HCT116 (cell line): Measurements from ENCODE around the gene ESAM. TPM values are rescaled to one million over a fixed set of nuclear protein-coding genes. Genes with fewer than 3 reads are reported as not detected.

Source experiments
- ATAC-seq: fragments of 200-7000 bp; cut with Tn5 transposase; 2 replicates; pipeline ENCODE4 v1.9.1; 2020; ENCODE audit warnings: mild to moderate bottlenecking, moderate library complexity
- BruUV-seq: library from RNA; stranded (reverse); fragments of 400-500 nt; replicated peaks from 2 replicates; lab custom pipeline; 2021; lab: Mats Ljungman, UMichigan
- CTCF ChIA-PET: fragments of 300-600 bp; sonication (Branson Sonifier 250); formaldehyde crosslinking; loops from one replicate; lab custom pipeline; 2021; ENCODE audit warnings: antibody characterized with exemption; lab: Charles Lee
- POLR2A ChIA-PET: fragments of 300-600, 350-600 bp; sonication (Branson Sonifier 250); formaldehyde crosslinking; loops from one replicate; lab custom pipeline; 2021; ENCODE audit warnings: antibody characterized with exemption; lab: Charles Lee
- RAD21 ChIA-PET, 2 experiments: fragments of 300-600 bp; sonication (Branson Sonifier 250); formaldehyde crosslinking; loops; one replicate each; lab custom pipeline; 2023; ENCODE audit warnings: low total read pairs in 2 of 2; ENCODE audit not compliant: uncharacterized antibody in 2 of 2, unreplicated experiment in 2 of 2, low non-redundant PET in 1 of 2; lab: Charles Lee
- DNase-seq: peaks from one replicate; pipeline ENCODE4 v3.0.0-alpha.2; 2010; ENCODE audit warnings: low read depth, low spot score
- H2AFZ ChIP-seq: fragments of 200-600 bp; shearing (Covaris generic), sonication (generic); 2 replicates; pipeline ENCODE4 v1.6.1; 2017; ENCODE audit warnings: low read depth, mixed run types, mixed read lengths, antibody characterized with exemption, low read length; ENCODE audit not compliant: poor library complexity, severe bottlenecking
- H3K27ac ChIP-seq: 2 replicates; pipeline ENCODE4 v1.5.1; 2012; ENCODE audit warnings: low read depth, low read length
- H3K27me3 ChIP-seq: fragments of 200-600 bp; sonication (generic); 2 replicates; pipeline ENCODE4 v1.6.1; 2016; ENCODE audit warnings: mixed run types, low read length, mixed read lengths; ENCODE audit not compliant: insufficient read depth
- H3K36me3 ChIP-seq, 2 experiments: fragments of 200-500 bp in 1 of 2; fragments of 200-600 bp in 1 of 2; sonication (Bioruptor generic) in 1 of 2; sonication (generic) in 1 of 2; 2 replicates each; pipeline versions ENCODE4 v1.5.1 to v1.6.1; 2014 to 2016; ENCODE audit warnings: low read length in 2 of 2, inconsistent platforms in 1 of 2, mixed read lengths in 1 of 2, mixed run types in 1 of 2; ENCODE audit not compliant: insufficient read depth in 2 of 2, control insufficient read depth in 1 of 2
- H3K4me1 ChIP-seq, 2 experiments: fragments of 200-600 bp in 1 of 2; sonication (generic) in 1 of 2; 2 replicates each; pipeline versions ENCODE4 v1.5.1 to v1.6.1; 2012 to 2017; ENCODE audit warnings: low read length in 2 of 2, inconsistent platforms in 1 of 2, mild to moderate bottlenecking in 1 of 2, mixed read lengths in 1 of 2, mixed run types in 1 of 2, moderate library complexity in 1 of 2; ENCODE audit not compliant: insufficient read depth in 2 of 2, control insufficient read depth in 1 of 2
- H3K4me2 ChIP-seq: fragments of 200-600 bp; sonication (generic); 2 replicates; pipeline ENCODE4 v1.6.1; 2017; ENCODE audit warnings: mixed run types, low read length, mixed read lengths
- H3K4me3 ChIP-seq, 2 experiments: fragments of 200-600 bp in 1 of 2; sonication (generic) in 1 of 2; replicated peaks in 1 of 2; 2 replicates each; pipeline ENCODE4 v1.5.1; 2011 to 2016; ENCODE audit warnings: low read length in 2 of 2, control low read depth in 1 of 2, low read depth in 1 of 2, mild to moderate bottlenecking in 1 of 2, mixed read lengths in 1 of 2, mixed run types in 1 of 2
- H3K79me2 ChIP-seq: fragments of 200-600 bp; sonication (generic); 2 replicates; pipeline ENCODE4 v1.6.1; 2017; ENCODE audit warnings: mild to moderate bottlenecking, mixed run types, low read length, moderate library complexity, mixed read lengths; ENCODE audit not compliant: insufficient read depth
- H3K9ac ChIP-seq: fragments of 200-600 bp; sonication (generic); 2 replicates; pipeline ENCODE4 v1.6.1; 2016; ENCODE audit warnings: low read length, mixed read lengths
- H3K9me2 ChIP-seq: fragments of 200-600 bp; sonication (generic), shearing (Covaris generic); 2 replicates; pipeline ENCODE4 v1.6.1; 2017; ENCODE audit warnings: mixed run types, mild to moderate bottlenecking, moderate library complexity; ENCODE audit not compliant: insufficient read depth
- H3K9me3 ChIP-seq, 2 experiments: fragments of 200-500 bp in 1 of 2; fragments of 200-600 bp in 1 of 2; sonication (Bioruptor generic) in 1 of 2; sonication (generic) in 1 of 2; 2 replicates each; pipeline ENCODE4 v1.6.1; 2014 to 2017; ENCODE audit warnings: low read length in 2 of 2, mixed read lengths in 2 of 2, inconsistent platforms in 1 of 2, low read depth in 1 of 2, mild to moderate bottlenecking in 1 of 2, mixed run types in 1 of 2, moderate library complexity in 1 of 2; ENCODE audit not compliant: control insufficient read depth in 1 of 2, insufficient read depth in 1 of 2
- H4K20me1 ChIP-seq: fragments of 200-600 bp; sonication (generic), shearing (Covaris generic); 2 replicates; pipeline ENCODE4 v1.6.1; 2017; ENCODE audit warnings: mixed run types, mild to moderate bottlenecking, moderate library complexity; ENCODE audit not compliant: insufficient read depth
- CTCF ChIP-seq, 3 experiments: fragments of 200-600 bp in 1 of 3; sonication (generic) in 1 of 3; IDR thresholded peaks in 2 of 3; conservative IDR thresholded peaks in 1 of 3; 2 replicates each; pipeline ENCODE4 v1.5.1; 2012 to 2017; ENCODE audit warnings: low read depth in 2 of 3, low read length in 2 of 3, antibody characterized with exemption in 1 of 3, borderline replicate concordance in 1 of 3, control low read depth in 1 of 3, mild to moderate bottlenecking in 1 of 3, mixed read lengths in 1 of 3, mixed run types in 1 of 3, moderate library complexity in 1 of 3; ENCODE audit not compliant: insufficient read depth in 1 of 3
- EZH2phosphoT487 ChIP-seq: fragments of 200-600 bp; IDR thresholded peaks from 2 replicates; pipeline ENCODE4 v1.6.1; 2018; ENCODE audit warnings: antibody characterized with exemption, borderline replicate concordance
- POLR2A ChIP-seq: IDR thresholded peaks from 2 replicates; pipeline ENCODE4 v1.7.0; 2011; ENCODE audit warnings: borderline replicate concordance; ENCODE audit not compliant: insufficient read depth, insufficient read length; ENCODE audit errors: extremely low read depth
- POLR2AphosphoS5 ChIP-seq: IDR thresholded peaks from 2 replicates; pipeline ENCODE4 v1.6.1; 2011; ENCODE audit warnings: mild to moderate bottlenecking, low read depth, low read length, moderate library complexity
- ZBTB33 ChIP-seq: IDR thresholded peaks from 2 replicates; pipeline ENCODE4 v1.6.1; 2011; ENCODE audit warnings: mild to moderate bottlenecking, low read length, moderate library complexity; ENCODE audit not compliant: insufficient replicate concordance; ENCODE audit errors: extremely low read depth
- ZFX ChIP-seq: fragments of 450-650 bp; IDR thresholded peaks from 2 replicates; pipeline ENCODE4 v1.6.1; 2017
- intact Hi-C: fragments of 100-400 bp; cut with micrococcal nuclease; formaldehyde crosslinking; loops from 2 replicates; pipeline ENCODE4 v1.10.0; 2022
- total RNA-seq: library from RNA; stranded (reverse); gene quantifications from one replicate; pipeline ENCODE4 v1.2.1, GENCODE V29; 2021; ENCODE audit not compliant: unreplicated experiment

The ESAM gene
- total RNA-seq, 1 experiment from 2014 or later, result 6.1 TPM

GRCh38 chr11:124753624-124754023 is 8.5 kb downstream of the ESAM start:
- POLR2A ChIA-PET, result no interaction called here
- Histone ChIP-seq H3K4me3 (no peak overlapping the region), H3K36me3 (no peaks in the 10 kb centered on the region), H3K27ac (no peak overlapping the region), H3K4me1 (peaks cover 4 to 19% of the 10 kb centered on the region in 2 experiments), H3K27me3 (no peaks in the 10 kb centered on the region), H2AFZ (no peak overlapping the region), H4K20me1 (no peaks in the 10 kb centered on the region), H3K4me2 (no peak overlapping the region), H3K9ac (no peak overlapping the region), H3K79me2 (no peaks in the 10 kb centered on the region), H3K9me3 (no peaks in the 10 kb centered on the region), H3K9me2 (no peaks in the 10 kb centered on the region)
- DNase-seq (no peak), ATAC-seq (no peak)
- intact Hi-C loops, result no loop called here
- CTCF ChIA-PET, result no interaction called here
- RAD21 ChIA-PET, result no interaction called here
- no TSS peak for BruUV-seq
- no peak for TF ChIP-seq EZH2phosphoT487
- no peak for TF ChIP-seq POLR2AphosphoS5
- no peak for TF ChIP-seq CTCF (IDR thresholded peaks at IDR 0.05 in 2 of 3, conservative IDR thresholded peaks at IDR 0.05 in 1 of 3; ENCODE audit: borderline replicate concordance in 1 of 3, insufficient read depth in 1 of 3, low read depth in 2 of 3, low read length in 2 of 3)
- TF ChIP-seq ZFX, result no peak
- TF ChIP-seq ZBTB33, result no peak
- TF ChIP-seq POLR2A, result no peak
- TF ChIP-seq, all 23 proteins: peak for 0
